Stimulated activated CD8-positive, alpha-beta memory T cell treated with anti-CD3 and anti-CD28 coated beads, Interleukin-12 subunit alpha, Interleukin-12 subunit beta, amount 100 ng/mL, for 1 hour (primary cell): ENCODE results near the gene PEAK1.

Experiments
- DNase-seq: peaks from one replicate; pipeline ENCODE4 v3.0.0-alpha.2; 2020; ENCODE audit warnings: low read depth

The PEAK1 gene

GRCh38 chr15:77398927-77399326 lies 21.0 kb downstream of the PEAK1 start:
- no peak for DNase-seq

DNA sequence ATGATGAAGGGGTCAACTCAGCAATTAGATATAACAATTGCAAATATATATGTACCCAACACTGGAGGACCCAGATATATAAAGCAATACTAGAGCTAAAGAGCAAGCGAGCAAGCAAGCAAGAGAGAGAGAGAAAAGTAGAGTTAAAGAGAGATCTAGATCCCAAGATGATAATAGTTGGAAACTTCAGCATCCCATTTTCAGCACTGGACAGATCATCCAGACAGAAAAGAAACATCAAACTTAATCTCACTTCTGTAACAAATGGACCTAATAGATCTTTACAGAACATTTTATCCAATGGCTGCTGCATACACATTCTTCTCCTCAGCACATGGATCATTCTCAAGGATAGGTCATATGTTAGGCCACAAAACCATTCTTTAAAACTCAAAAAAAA lies 23.2 kb downstream of the PEAK1 start:
- no peak for DNase-seq

GRCh38 chr15:77395013-77395774 lies 24.7 kb downstream of the PEAK1 start:
- DNase-seq = no peak

- no peak for DNase-seq
These were observed 26.4 kb downstream of the PEAK1 start for GRCh38 chr15:77393471-77393840.

GRCh38 chr15:77392762-77393470 lies 27.0 kb downstream of the PEAK1 start:
- DNase-seq = no peak

- no peak for DNase-seq
These were observed 28.4 kb downstream of the PEAK1 start for GRCh38 chr15:77391372-77391951.

- DNase-seq = no peak
These were observed 32.4 kb downstream of the PEAK1 start for GRCh38 chr15:77387365-77388105.

DNA sequence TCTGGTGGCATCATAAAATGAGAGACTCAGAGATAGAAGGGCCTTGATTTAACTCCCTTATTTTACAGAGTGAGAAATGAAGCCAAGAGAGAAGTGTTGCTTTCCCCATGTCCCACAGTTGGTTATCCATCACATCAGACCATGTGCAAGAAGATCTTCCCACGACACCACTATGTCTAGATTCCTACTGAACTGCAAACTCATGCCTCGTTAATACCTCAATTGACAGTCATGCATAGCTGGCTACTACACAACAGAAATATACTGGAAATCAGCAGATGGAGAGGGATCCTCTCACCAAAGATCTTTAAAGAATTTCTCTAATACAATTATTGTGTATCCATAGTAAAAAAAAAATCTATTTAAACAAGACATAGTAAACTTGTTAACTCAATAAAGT lies 33.3 kb downstream of the PEAK1 start:
- no peak for DNase-seq

GRCh38 chr15:77384589-77385359 lies 35.1 kb downstream of the PEAK1 start:
- DNase-seq = no peak

- DNase-seq = no peak
These were observed 35.8 kb downstream of the PEAK1 start for GRCh38 chr15:77384086-77384485.

DNA sequence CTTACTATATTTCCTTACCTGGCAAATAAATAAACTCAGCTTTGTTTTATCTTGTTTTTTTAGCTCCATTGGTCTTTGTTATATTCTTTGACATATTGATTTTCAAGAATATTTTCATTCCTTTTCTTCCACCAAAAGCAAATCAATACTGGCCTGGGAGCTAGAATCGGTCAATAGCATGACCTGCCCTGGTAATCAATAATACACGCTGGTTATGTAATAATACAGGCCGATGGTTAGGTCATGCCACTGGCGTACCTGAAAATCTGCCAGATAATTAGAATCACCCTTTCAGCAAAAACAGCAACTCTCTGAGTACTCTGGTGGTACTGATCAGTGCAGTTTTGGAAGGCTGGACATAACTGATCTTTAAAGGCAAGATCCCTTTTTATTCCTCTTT lies 39.9 kb downstream of the PEAK1 start:
- DNase-seq = no peak

DNA sequence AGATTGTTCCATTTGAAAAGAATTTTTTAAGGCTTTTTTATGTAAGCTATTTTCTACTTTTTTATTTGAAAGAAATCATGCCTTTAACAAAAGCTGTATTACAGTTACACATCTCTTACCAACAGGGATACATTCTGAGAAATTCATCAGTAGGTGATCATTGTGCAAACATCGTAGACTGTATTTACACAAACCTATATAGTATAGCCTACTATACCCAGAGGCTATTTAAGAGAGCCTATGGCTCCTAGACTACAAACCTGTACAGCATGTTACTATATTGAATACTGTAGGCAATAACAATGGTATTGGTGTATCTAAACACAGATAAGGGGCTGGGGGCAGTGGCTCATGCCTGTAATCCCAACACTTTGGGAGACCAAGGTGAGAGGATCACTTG lies 43.1 kb downstream of the PEAK1 start:
- no peak for DNase-seq

DNA sequence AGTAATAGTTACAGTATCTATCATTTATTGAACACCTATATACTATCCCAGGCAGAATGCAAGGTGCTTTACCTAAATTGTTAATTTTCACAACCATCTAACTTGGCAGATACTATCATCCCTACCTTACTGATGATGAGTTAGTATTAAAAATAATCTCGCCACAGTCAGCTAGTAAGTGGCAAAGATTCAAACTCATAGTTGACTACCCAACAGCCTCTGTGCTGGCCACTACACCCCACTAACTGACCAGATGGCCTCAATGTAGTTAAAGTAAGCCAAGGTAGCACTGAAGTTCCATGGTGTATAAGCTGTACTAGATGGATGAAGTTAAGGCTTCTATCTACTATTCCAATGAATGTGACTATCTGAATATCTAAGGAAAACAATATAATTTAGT lies 44.8 kb downstream of the PEAK1 start:
- no peak for DNase-seq

DNA sequence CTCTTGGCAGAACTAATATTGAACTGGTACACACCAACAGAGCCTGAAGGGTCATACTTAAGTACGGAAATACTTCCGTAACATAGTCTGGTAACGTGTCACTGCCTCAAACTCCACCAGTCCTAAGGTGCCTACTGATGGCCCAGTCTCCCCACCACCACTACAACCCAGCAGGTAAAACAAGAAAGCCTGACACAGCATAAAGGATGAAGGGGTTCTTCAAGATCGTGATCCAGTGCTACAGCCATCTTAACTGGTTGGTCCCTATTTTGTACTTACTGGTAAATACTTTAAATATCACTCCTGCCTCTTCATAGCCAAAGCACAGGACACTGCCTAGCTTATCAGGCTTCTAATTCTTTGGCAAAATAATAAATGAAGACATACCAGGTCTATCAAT lies 46.5 kb downstream of the PEAK1 start:
- no peak for DNase-seq

DNA sequence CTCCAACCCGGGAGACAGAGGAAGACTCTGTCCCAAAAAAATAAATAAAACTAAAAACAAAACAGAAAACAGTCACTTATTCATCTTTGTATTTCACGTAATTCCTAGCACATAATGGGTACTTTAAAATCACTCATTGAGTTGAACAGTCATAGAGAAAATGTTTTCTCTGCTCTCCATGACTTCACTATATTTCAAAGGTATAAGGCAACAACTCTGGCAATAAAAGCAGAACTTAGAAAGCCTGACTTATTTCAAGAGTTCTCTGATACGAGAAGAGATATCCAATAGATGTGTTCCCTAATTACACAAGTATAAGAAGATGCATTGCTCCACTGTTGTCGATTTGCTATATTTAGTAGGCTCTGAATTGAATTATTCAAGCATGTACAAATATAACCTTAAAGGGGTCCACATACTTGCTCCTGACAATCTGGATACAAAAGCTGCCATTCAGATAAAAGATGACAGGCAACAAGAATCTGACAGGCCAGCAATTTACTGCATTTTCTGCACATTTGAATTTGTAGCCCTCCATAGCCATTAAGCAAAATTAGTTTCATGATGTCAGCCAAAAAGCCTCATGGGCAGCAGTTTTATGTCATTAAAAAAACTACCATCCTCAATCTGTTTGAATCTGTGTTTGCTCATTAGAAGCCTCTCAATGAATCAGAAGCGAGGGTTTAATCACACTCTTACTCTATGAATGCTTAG lies 47.9 kb downstream of the PEAK1 start:
- no peak for DNase-seq

DNA sequence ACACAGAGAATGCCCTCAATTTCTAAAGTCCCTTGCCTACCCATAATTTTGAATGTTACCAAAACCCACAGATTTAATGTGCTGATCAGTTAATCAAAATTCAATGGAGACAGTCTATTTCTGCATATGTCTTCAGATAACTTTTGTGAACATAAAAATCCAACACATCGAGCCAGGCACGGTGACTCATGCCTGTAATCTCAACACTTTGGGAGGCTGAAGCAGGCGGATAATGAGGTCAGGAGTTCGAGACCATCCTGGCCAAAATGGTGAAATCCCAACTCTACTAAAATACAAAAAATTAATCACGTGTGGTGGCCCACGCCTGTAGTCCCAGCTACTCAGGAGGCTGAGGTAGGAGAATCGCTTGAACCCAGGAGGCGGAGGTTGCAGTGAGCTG lies 49.3 kb downstream of the PEAK1 start:
- DNase-seq = no peak

DNA sequence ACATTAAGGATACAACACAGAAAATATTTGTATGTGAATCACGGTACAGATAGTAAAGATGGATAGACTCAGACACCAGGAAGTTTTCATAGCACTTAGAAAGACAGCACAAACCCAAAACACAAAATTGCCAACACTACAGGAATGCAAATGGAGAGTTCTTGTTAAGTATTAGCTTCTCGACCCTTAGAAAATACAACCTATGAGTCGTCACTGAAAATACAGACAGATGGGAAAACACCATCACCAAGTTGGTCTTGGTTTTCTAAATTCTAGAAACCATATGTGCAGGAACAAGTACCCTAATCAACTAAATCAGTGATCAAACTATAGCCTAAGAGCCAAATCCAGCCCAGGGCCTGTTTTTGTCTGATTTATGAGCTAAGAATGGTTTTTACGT lies 50.7 kb downstream of the PEAK1 start:
- no peak for DNase-seq

- no peak for DNase-seq
These were observed 52.3 kb downstream of the PEAK1 start for GRCh38 chr15:77367631-77368030.

GRCh38 chr15:77361456-77361855 lies 58.4 kb downstream of the PEAK1 start:
- DNase-seq = no peak

GRCh38 chr15:77358545-77359240 lies 61.2 kb downstream of the PEAK1 start:
- no peak for DNase-seq

DNA sequence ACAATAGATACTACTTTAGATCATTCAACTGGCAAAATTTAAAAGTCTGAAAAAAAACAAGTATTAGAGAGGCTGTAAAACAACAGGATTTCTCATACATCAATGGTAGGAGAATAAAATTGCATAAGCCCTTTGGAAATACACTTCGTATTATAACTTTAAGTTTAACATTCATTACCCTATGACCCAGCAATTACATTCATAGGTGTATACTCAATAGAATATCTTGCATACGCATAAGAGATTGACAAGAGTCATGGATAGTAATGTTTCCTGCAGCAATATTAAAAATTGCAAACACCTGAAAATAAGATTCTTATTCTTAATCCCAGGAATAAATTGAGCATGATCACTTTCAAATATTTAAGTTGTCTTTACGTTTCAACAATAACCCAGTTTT lies 63.6 kb downstream of the PEAK1 start:
- DNase-seq = no peak
